Measurements from ENCODE around the gene OR1J1.

The OR1J1 gene

GRCh38 chr9:122468735-122469134, 9.0 kb downstream of the OR1J1 start:
- no peak for DNase-seq (ENCODE audit: low read depth)
- H3K4me3 ChIP-seq (ENCODE audit: low read depth, low read length): no peak overlapping the region
- TF ChIP-seq CTCF (IDR thresholded peaks at IDR 0.05; ENCODE audit: insufficient read depth, low read depth, low read length, missing control alignments): no peak

- no peak for DNase-seq (ENCODE audit: low read depth)
- no peak for TF ChIP-seq CTCF (IDR thresholded peaks at IDR 0.05; ENCODE audit: insufficient read depth, low read depth, low read length, missing control alignments)
- H3K4me3 ChIP-seq (ENCODE audit: low read depth, low read length): no peak overlapping the region
Observed at GRCh38 chr9:122466456-122466855, 11.3 kb downstream of the OR1J1 start.

GRCh38 chr9:122464633-122465567, 12.8 kb downstream of the OR1J1 start:
- peak overlapping the region; percentile 50 for H3K4me3 ChIP-seq (ENCODE audit: low read depth, low read length)
- peak; percentile 81 for DNase-seq (ENCODE audit: low read depth)
- peak; percentile 69 for TF ChIP-seq CTCF (IDR thresholded peaks at IDR 0.05; ENCODE audit: insufficient read depth, low read depth, low read length, missing control alignments)

- peak; percentile 26 for TF ChIP-seq CTCF (IDR thresholded peaks at IDR 0.05; ENCODE audit: insufficient read depth, low read depth, low read length, missing control alignments)
- peak overlapping the region; percentile 50 for H3K4me3 ChIP-seq (ENCODE audit: low read depth, low read length)
- peak; percentile 63 for DNase-seq (ENCODE audit: low read depth)
Observed at GRCh38 chr9:122463828-122464632, 13.7 kb downstream of the OR1J1 start.

GRCh38 chr9:122457787-122458186, 19.9 kb downstream of the OR1J1 start:
- DNase-seq (ENCODE audit: low read depth): no peak
- no peak for TF ChIP-seq CTCF (IDR thresholded peaks at IDR 0.05; ENCODE audit: insufficient read depth, low read depth, low read length, missing control alignments)
- H3K4me3 ChIP-seq (ENCODE audit: low read depth, low read length): no peak overlapping the region

- DNase-seq (ENCODE audit: low read depth): no peak
- H3K4me3 ChIP-seq (ENCODE audit: low read depth, low read length): no peak overlapping the region
- no peak for TF ChIP-seq CTCF (IDR thresholded peaks at IDR 0.05; ENCODE audit: insufficient read depth, low read depth, low read length, missing control alignments)
Observed at GRCh38 chr9:122456123-122456522, 21.6 kb downstream of the OR1J1 start.

Data from GM12865 (cell line).